LHCN-M2 (cell line): Measurements from ENCODE around the gene CATSPERD. TPM values are rescaled to one million over a fixed set of nuclear protein-coding genes. Genes with fewer than 3 reads are reported as not detected.
"Not testable (repeated sequence)": the region's sequence is repeated elsewhere in the genome, so short reads cannot be mapped to it uniquely, and the experiment has no call there.

Source experiments
- DNase-seq: peaks from one replicate; pipeline ENCODE4 v3.0.0-alpha.2; 2012; ENCODE audit warnings: low read depth
- total RNA-seq: library from RNA; depleted of rRNA; stranded (reverse); fragments of >200 nt; gene quantifications from 2 replicates; pipeline ENCODE4 v1.2.3, GENCODE V29; 2014

The CATSPERD gene
- total RNA-seq, 1 experiment from 2014 or later, result not detected

DNA sequence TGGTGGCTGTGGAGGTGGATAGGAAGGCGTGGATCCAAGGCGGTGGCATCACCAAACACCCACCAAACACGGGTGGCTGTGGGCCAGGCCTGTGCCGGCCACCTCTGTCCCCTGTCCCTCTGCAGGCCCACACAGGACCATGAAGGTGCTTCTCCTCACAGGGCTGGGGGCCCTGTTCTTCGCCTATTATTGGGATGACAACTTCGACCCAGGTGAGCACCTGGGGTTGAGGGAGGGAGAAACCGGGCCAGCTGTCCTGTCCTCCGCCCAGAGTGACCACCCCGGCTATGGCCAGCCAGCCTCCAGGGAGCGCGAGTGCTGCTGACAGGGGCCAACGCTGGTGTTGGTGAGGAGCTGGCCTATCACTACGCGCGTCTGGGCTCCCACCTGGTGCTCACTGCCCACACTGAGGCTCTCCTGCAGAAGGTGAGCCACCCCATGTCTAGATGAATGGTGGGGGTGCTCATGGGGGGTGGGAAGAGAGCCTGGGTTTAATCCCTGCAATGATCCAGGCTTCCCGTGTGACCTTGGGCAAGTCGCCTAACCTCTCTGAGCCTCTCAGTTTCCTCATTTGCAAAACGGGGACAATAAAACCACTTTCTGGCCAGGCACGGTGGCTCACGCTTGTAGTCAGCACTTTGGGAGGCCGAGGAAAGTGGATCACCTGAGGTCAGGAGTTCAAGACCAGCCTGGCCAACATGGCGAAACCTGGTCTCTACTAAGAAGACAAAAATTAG, 35.6 kb upstream of the CATSPERD start:
- no peak for DNase-seq

DNA sequence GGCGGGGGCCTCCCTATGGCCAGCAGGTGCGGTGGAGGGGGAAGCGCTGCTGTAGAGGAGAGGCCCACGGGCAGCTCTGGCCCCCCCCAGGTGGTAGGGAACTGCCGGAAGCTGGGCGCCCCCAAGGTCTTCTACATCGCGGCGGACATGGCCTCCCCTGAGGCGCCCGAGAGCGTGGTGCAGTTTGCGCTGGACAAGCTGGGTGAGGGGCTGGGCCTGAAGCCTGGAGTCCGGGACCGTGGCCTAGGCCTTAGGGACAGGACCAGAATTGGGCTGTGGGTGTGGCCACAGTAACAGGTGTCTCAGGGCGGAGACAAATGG, 34.2 kb upstream of the CATSPERD start:
- DNase-seq, result no peak

DNA sequence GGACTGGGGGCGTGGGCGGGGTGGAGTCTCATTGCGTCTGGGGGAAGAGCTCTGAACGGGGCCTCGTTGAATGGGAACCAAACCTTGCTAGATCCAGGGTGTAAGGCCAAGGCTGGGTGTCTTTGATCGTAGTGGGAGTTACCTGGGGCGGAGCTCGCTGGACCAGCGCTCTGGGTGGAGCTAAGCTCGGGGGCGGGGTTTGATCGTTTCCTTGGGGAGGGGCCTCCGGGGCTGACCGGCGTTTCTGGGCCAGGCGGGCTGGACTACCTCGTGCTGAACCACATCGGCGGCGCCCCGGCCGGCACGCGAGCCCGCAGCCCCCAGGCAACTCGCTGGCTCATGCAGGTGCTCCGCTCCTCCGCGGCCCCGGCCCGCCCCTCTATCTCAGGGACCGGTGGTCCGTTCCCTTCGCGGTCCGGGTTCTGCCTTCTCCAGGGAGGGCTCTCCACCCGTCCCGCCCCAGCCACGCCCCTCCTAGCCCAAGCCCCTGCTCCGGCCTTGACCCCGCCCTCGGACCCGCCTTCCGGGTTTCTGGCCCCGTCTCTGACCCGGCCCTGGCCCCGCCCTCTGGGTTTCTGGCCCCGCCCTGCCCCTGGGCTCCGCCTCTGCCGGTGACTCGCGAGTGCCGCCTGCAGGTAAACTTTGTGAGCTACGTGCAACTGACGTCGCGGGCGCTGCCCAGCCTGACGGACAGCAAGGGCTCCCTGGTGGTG, 33.6 kb upstream of the CATSPERD start:
- DNase-seq, result peak; percentile 84

DNA sequence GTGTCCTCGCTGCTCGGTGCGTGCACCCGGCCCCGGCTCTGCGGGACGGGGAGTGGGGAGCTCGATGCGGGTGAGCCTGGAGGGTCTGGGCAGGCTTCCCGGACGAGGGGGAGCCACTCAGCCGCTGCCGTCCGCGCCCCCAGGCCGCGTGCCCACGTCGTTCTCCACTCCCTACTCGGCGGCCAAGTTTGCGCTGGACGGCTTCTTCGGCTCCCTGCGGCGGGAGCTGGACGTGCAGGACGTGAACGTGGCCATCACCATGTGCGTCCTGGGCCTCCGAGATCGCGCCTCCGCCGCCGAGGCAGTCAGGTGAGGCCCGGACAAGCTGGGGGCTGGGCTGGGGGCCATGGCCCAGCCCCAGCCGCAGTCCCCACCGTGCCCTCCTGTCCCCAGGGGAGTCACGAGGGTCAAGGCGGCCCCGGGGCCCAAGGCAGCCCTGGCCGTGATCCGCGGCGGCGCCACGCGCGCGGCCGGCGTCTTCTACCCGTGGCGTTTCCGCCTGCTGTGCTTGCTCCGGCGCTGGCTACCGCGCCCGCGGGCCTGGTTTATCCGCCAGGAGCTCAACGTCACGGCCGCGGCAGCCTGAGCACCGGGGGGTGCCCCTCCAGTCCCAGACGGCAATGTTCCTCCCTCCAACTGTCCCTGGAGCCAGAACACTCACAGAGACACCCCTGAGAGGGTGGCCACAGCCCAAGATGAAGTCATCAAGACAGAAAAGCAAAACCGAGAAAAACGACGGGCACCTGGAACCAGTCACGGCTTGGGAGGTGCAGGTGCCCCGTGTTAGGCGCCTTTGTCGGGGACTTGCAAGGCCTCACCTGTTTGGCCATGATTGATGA, 32.9 kb upstream of the CATSPERD start:
- DNase-seq, result no peak

DNA sequence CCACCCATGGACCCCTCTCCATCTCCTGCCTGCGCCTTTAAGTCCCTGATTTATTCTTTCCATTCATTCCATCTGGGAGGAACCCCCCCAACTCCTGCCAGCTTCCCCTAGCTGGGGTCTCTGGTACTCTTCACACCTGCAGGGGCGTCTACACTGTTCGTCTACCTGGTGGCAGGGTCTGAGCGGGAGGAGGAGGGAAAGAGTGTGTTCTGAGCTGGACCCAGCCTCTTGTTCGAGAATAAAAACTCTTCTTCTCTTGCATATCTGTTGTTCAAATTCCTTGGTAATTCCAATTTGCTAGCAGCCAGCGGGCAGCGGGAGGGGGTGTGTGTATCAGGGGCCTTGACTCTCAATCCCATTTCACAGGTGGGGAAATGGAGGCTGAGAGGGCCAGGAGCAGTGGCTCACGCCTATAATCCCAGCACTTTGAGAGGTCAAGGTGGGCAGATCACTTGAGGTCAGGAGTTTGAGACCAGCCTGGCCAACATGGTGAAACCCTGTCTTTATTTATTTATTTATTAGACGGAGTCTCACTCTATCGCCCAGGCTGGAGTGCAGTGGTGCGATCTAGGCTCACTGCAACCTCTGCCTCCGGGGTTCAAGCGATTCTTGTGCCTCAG, 32.1 kb upstream of the CATSPERD start:
- DNase-seq, result not testable (repeated sequence)

DNA sequence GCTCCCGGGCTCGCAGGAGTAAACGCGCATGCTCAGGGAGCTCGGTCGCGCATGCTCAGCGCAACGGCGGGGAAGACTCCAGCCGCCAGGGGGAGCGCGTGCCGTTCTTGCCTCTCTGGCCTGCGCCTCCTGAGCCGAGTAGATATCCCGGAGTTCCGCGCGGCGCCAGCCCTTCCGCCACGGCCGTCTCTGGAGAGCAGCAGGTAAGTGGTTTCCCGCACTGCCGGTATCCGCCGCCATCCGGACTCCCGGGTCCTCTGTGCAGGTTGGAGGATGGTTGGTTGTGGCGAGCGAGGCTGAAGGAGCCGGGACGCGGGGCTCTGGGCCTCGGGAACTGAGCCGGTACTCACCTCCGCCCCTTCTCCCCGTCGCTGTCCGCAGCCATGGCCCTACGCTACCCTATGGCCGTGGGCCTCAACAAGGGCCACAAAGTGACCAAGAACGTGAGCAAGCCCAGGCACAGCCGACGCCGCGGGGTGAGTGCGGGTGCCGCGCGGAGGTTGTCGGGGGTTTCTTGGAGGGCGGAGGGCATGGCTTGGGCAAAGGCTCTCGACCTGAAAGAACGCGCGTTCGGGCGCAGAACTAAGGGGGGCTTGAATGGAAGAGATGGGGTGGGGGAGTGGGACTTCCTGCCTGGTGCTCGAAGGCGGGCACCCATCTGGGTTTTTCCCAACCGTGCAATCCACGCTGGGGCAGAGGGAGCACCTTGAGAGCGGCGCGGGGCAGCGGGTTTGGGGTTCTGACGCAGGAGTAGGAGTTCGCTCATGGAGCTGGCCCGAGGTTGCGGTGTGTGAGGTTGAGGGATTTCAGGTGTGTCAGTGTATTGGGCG, 30.1 kb upstream of the CATSPERD start, which contains the start of gene RPL36:
TSS of gene RPL36 (plus strand) at position 171 of the 830 bp plus-strand sequence. CDS start at position 384, 213 bp downstream.
- DNase-seq, result peak; percentile 95

DNA sequence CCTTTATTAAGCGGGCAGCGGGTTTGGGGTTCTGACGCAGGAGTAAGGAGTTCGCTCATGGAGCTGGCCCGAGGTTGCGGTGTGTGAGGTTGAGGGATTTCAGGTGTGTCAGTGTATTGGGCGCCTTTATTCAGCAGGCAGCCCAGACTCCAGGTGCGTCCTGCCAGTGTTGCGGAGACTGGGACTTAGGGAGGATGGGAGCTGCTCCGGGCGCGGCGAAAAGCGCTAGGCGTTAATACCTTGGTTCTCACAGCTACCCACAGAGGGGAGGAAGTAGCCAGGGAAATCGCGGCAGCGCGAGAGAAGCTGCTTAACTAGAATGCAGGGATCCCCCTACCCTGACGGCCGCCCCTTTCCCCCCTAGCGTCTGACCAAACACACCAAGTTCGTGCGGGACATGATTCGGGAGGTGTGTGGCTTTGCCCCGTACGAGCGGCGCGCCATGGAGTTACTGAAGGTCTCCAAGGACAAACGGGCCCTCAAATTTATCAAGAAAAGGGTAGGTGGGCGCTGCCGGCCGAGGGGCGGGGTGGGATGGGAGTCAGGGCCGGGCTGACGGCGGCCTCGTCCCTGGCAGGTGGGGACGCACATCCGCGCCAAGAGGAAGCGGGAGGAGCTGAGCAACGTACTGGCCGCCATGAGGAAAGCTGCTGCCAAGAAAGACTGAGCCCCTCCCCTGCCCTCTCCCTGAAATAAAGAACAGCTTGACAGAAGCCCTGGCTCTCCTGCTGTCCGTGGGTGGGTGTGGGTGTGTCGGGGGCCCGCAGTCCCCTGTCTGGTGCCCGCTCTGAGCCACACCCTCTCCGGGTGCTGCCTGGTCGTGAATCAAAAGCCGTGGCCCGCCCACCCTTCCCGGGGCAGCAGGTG, 29.2 kb upstream of the CATSPERD start:
- DNase-seq, result peak; percentile 31

DNA sequence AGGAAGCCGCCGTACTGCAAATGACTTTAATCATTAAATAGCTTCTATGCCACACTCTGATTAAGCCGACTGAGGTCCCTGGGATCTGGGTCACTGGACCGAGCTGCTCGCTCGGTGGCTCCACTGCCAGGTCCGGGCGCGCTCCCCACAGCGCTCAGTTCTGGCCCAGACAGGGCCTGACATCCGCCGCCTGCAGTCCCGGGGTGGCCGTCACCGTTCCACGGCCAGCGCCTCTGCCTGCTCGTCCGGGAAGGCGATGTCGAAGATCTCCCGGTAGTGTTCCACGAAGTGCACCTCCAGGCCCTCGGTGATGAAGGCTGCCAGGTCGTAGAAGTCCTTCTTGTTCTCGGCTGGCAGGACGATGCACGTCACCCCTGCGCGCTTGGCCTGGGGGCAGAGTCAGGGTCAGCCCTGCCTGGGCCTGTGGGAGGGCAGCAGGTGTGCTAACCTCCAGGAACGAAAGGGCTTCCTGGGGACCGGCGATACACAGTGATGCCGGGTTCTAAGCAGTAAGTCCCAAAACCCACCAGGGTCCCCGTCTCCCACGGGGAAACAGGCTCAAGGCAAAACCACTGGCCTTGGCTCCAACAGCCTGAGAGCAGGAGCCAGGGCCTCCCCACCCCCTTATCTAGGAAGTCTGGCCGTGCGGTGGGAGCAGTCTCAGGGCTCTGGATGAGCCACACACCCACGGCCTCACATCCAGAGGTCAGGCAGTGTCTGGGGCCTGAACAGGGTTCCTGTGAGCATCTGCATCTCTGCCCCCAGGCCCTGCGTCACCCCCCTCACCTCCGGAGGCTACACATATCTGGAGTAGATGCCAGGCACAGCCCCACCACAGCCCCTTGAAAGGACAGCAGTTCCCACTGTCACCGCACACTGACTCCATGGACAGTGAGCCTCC, 28.4 kb upstream of the CATSPERD start:
- no peak for DNase-seq

DNA sequence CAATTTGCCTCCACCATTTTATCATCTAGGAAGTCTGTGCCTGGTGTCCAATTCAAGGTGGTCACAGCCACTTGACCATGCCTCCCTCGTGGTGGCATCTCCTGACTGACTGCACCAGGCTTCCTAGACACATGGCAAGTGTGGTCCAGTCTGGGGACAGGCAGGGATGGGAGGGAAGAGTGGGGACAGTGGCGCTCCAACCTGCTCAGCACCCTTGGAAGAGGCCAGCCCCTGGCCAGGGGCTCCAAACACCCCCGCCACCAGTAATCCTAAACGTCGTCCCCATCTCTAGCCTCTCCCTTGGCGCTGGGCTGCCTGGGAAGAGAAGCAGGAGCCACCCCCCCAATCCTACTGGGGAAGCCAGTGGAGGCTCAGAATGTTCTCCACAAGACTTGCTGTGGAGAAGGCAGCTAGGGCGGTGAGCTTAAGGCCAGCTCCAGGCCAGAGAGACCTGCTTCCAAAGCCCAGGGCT, 27.7 kb upstream of the CATSPERD start:
- no peak for DNase-seq

DNA sequence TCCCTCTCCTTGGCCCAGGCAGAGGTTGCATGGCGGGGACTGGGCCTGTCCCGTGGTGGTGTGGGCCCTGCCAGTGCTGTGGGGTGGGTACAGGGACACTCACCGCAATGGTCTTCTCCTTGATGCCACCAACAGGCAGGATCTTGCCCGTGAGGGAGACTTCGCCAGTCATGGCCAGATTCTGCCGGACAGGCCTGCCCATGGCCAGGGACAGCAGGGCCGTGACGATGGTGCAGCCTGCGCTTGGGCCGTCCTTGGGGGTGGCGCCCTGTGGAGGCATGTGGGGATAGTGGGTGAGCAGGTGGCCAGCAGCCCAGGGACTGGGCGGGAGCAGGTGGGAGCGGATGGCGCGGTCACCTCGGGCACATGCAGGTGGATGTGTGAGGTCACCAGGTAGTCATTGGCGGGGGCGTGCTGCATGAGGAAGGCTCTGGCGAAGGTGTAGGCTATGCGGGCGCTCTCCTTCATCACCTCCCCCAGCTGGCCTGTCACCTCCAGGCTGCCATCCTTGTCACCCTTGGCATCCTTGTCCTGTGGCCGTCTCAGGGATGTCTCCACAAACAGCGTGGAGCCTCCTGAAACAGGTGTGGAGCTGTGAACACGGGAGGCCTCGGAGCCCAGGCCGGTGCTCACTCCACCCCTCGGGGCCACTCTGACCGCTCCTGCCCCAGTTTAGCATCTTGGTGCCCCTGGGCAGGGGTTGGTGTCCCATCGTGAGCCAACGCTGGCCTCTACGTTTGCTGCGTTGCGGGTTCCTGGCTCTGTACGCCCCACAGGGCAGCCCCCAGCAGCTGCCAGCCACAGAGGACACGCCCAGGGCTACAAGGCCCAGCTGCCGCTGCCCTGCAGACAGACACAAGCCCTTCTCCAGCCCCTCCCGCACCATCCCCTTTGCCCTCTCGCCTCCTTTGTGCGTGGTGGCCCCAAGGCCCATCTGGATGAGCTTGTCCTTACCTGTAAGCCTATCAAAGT, 27.0 kb upstream of the CATSPERD start:
- peak; percentile 51 for DNase-seq

DNA sequence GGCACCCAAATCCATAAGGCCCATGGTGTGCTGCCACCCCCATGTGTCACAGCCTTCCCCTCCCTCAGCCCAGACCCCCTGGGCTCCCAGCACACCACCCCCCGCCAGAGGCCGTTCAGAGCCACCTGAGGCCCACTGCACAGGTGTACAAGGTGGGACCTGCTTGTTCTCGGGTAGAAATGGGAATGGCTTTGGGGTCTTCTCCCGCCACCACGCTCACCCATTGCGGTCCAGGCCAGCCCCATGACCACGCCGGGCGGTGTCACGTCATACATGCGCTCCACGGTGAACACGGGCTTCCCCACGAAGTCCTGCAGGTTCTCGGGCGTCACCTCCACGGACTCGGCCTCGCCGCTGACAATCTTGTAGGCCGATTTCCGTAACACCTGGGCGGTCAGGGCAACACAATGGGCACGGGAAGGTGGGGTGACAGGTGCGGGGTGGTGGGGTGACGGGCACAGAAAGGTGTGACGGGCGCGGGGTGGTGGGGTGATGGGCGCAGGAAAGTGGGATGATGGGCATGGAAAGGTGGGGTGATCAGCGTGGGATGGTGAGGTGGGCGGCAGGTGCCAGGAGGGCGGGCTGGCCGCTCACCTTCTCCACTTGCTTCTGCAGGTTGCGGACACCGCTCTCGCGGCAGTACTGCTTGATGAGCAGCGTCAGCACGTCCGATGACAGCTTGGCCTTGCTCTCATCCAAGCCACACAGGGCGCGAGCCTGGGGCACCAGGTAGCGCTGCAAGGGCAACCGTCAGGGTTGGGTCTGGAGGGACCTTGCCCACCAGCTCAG, 26.1 kb upstream of the CATSPERD start:
- no peak for DNase-seq

DNA sequence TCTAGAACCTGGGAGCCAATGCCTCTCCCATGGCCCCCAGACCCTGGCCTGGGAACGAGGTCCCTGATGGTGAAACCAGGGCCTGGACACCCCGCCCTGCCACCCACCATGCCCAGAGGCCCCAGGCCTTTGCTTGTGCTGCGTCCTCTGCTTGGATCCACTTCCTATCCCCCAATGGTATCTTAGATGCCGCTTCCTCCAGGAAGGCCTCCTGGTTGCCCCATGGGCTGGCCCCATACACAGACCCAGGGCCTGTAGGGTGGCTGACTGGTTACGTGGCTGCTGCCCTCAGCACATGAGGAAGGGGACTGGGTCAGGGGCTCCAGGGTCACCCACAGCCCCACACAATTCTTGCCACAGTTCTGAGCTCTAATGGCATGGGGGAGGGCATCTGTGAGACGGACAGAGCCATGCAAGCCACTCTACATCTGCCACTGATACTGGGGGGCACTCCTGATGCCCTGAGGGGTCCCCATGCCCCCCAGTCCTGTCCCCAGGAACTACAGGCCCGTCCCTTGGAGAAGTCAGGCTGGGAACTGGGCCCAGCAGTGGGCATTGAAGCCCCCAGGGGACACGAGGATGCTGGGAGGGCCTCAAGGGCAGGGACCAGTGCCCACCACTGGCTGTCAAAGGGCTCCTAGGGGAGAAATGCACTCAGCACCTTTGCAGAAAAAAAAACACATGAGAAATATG, 25.3 kb upstream of the CATSPERD start:
- no peak for DNase-seq

DNA sequence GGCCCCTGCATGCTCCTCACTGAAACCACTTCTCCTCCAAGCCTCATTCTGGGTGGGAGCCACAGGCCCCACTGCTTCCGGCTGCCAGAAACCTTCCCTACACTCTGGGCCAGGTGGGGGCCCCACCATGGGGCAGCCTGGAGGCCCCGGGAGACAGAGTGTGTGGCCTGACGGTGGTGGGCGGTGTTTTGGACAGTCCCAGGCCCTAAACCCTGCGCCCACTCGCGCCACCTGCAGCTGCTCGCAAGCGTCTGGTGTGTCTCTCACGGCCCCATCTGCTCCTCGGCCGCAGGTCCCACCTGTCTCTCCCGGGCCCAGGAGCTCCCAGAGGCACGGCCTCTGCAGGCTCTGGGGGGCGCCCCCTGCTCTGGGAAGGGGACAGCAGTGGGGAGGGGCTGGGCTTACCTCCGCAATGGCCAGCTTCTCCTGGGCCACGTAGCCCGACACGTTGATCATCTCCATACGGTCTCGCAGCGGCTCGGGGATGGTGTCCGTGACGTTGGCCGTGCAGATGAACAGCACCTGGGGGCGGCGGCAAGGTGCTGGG, 24.7 kb upstream of the CATSPERD start:
- DNase-seq, result no peak

DNA sequence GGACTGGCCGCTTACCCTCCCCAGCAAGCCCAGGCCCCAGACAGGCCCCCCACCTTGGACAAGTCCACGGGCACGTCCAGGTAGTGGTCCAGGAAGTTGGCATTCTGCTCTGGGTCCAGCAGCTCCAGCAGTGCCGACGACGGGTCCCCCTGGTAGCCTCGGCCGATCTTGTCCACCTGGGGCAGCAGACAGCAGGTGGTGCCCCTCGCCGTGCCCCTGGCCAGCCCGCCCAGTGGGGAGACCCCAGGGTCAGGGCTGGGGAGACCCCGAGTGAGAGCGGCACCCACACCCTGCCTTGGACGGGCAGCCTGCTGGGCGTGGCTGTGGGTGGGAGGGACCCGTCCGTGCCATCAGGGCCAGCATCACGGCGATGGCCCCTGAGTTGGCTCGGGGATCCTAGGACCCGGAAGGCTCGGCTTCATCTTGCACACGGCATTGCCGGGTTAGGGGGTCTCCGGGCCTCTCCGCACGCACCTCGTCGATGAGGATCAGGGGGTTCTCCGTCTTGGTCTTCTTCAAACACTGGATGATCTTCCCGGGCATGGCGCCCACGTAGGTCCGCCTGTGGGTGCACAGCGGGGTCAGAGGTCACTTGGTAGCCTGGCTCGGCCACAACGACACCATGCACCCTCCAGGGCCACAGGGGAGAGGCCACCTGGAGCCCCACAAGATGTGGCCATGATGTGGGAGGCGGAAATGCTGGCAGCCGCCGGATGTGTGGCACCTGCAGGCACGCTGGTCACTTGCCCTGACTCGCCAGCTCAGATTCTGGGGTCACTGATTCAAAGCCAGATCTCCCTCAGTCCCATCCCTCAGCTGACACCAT, 24.0 kb upstream of the CATSPERD start:
- DNase-seq, result no peak
